ENCODE measurements around the gene CCDC185.
"Not testable (repeated sequence)": the region's sequence is repeated elsewhere in the genome, so short reads cannot be mapped to it uniquely, and the experiment has no call there.

Gene CCDC185

GRCh38 chr1:223399393-223399792, 6.2 kb downstream of the CCDC185 start:
- DNase-seq: not testable (repeated sequence)

- DNase-seq: no peak
Measured at GRCh38 chr1:223401873-223402789, 8.9 kb downstream of the CCDC185 start.

- no peak for DNase-seq
Measured at GRCh38 chr1:223402790-223403142, 9.6 kb downstream of the CCDC185 start.

- peak; percentile 70 for DNase-seq
Measured at GRCh38 chr1:223403184-223403815, 10.1 kb downstream of the CCDC185 start.

- no peak for DNase-seq
Measured at GRCh38 chr1:223405507-223405906, 12.3 kb downstream of the CCDC185 start.

GRCh38 chr1:223410036-223410435, 16.8 kb downstream of the CCDC185 start:
- no peak for DNase-seq

GRCh38 chr1:223411309-223411708, 18.1 kb downstream of the CCDC185 start:
- no peak for DNase-seq

- DNase-seq: no peak
Measured at GRCh38 chr1:223411710-223412109, 18.5 kb downstream of the CCDC185 start.

- no peak for DNase-seq
Measured at GRCh38 chr1:223413216-223413615, 20.0 kb downstream of the CCDC185 start.

GRCh38 chr1:223417444-223417843, 24.2 kb downstream of the CCDC185 start:
- DNase-seq: no peak

GRCh38 chr1:223417903-223418663, 24.9 kb downstream of the CCDC185 start:
- no peak for DNase-seq

GRCh38 chr1:223419115-223419514, 25.9 kb downstream of the CCDC185 start:
- DNase-seq: no peak

GRCh38 chr1:223419561-223419960, 26.3 kb downstream of the CCDC185 start:
- no peak for DNase-seq

GRCh38 chr1:223421025-223421424, 27.8 kb downstream of the CCDC185 start:
- peak; percentile 4 for DNase-seq

GRCh38 chr1:223421676-223422075, 28.5 kb downstream of the CCDC185 start:
- DNase-seq: no peak

- no peak for DNase-seq
Measured at GRCh38 chr1:223422911-223423310, 29.7 kb downstream of the CCDC185 start.

GRCh38 chr1:223423641-223424233, 30.5 kb downstream of the CCDC185 start:
- no peak for DNase-seq

- DNase-seq: no peak
Measured at GRCh38 chr1:223425550-223425949, 32.3 kb downstream of the CCDC185 start.

GRCh38 chr1:223426936-223427335, 33.7 kb downstream of the CCDC185 start:
- DNase-seq: no peak

GRCh38 chr1:223429313-223429731, 36.1 kb downstream of the CCDC185 start:
- DNase-seq: no peak

GRCh38 chr1:223429821-223430220, 36.6 kb downstream of the CCDC185 start:
- DNase-seq: no peak

GRCh38 chr1:223430236-223430635, 37.0 kb downstream of the CCDC185 start:
- no peak for DNase-seq

- no peak for DNase-seq
Measured at GRCh38 chr1:223437151-223437550, 43.9 kb downstream of the CCDC185 start.

All from COR-L47 (cell line).